Activated B cell treated with CpG ODN at 0.5 μM for 24 hours (primary cell): ENCODE measurements around the gene FAM177A1. TPM values are rescaled to one million over a fixed set of nuclear protein-coding genes. Genes with fewer than 3 reads are reported as not detected.

Source experiments
- ATAC-seq: fragments of 200-7000 bp; cut with Tn5 transposase; one replicate; pipeline ENCODE4 v1.10.0; 2021; ENCODE audit warnings: low read depth, mild to moderate bottlenecking, moderate library complexity
- CTCF ChIA-PET: fragments of 350-600 bp; sonication (Branson Sonifier 250); formaldehyde crosslinking; loops from one replicate; lab custom pipeline; 2021; ENCODE audit warnings: antibody characterized with exemption; lab: Charles Lee
- POLR2A ChIA-PET: fragments of 350-600 bp; sonication (Branson Sonifier 250); formaldehyde crosslinking; loops from one replicate; lab custom pipeline; 2021; ENCODE audit warnings: antibody characterized with exemption; lab: Charles Lee
- DNase-seq: peaks from one replicate; pipeline ENCODE4 v3.0.0; 2022
- H3K27ac Mint-ChIP-seq: one replicate; pipeline ENCODE4 v1.8.0; 2020; ENCODE audit warnings: mixed read lengths
- H3K27me3 Mint-ChIP-seq: one replicate; pipeline ENCODE4 v1.8.0; 2021; ENCODE audit warnings: mixed read lengths
- H3K36me3 Mint-ChIP-seq: one replicate; pipeline ENCODE4 v1.8.0; 2021; ENCODE audit warnings: low read depth, mixed read lengths
- H3K4me1 Mint-ChIP-seq: one replicate; pipeline ENCODE4 v1.8.0; 2021; ENCODE audit warnings: mixed read lengths
- H3K4me3 Mint-ChIP-seq: one replicate; pipeline ENCODE4 v1.8.0; 2020; ENCODE audit warnings: mild to moderate bottlenecking, mixed read lengths
- H3K9me3 Mint-ChIP-seq: one replicate; pipeline ENCODE4 v1.8.0; 2020; ENCODE audit warnings: mixed read lengths
- intact Hi-C: fragments of 100-400 bp; cut with micrococcal nuclease; formaldehyde crosslinking; loops from one replicate; pipeline ENCODE4 v1.15.1; 2024
- total RNA-seq: library from RNA; stranded (reverse); gene quantifications from 2 replicates; pipeline ENCODE4 v1.2.3, GENCODE V29; 2022
- TF ChIP-seq, protein P1 (sequence below): fragments of 200-600 bp; IDR thresholded peaks from one replicate; pipeline ENCODE4 v1.8.0; 2022; ENCODE audit warnings: antibody characterized with exemption, mild to moderate bottlenecking

The FAM177A1 gene
- total RNA-seq, 1 donor from 2014 or later, result 27.4 TPM

DNA sequence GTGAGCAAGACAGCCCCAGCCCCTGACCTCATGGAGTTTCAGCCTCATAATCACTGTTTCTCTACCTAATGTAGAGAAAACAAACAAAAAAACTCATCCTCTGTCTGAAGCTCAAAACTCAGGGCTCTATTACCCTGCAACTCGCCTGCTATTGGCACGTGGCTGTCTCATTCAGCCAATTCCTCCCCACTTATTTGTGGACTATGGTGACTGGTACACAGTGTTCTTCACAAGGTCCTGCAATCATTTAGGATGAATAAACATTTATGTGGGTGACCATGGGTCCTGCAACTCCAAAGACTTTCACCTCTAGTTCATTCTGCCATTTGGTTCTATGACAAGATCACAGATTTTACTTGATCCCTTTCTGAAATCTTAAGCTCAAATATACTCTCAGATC lies 71.0 kb downstream of the FAM177A1 start:
- Mint-ChIP-seq H3K27ac (no peak overlapping the region), H3K9me3 (no peaks in the 10 kb centered on the region), H3K4me3 (no peak overlapping the region), H3K36me3 (peaks cover 74% of the 10 kb centered on the region), H3K27me3 (no peaks in the 10 kb centered on the region), H3K4me1 (peaks cover 28% of the 10 kb centered on the region)
- intact Hi-C loops, result no loop called here
- ATAC-seq (no peak), DNase-seq (no peak)
- ChIA-PET CTCF (interaction anchor here (0.8 kb wide), 1 partner anchor 24 kb away, joined by 3 read pairs; no protein-coding TSS in a partner anchor), POLR2A (interaction anchor here (0.6 kb wide), 1 partner anchor 277 kb away, joined by 3 read pairs; no protein-coding TSS in a partner anchor)
- TF ChIP-seq, protein P1, sequence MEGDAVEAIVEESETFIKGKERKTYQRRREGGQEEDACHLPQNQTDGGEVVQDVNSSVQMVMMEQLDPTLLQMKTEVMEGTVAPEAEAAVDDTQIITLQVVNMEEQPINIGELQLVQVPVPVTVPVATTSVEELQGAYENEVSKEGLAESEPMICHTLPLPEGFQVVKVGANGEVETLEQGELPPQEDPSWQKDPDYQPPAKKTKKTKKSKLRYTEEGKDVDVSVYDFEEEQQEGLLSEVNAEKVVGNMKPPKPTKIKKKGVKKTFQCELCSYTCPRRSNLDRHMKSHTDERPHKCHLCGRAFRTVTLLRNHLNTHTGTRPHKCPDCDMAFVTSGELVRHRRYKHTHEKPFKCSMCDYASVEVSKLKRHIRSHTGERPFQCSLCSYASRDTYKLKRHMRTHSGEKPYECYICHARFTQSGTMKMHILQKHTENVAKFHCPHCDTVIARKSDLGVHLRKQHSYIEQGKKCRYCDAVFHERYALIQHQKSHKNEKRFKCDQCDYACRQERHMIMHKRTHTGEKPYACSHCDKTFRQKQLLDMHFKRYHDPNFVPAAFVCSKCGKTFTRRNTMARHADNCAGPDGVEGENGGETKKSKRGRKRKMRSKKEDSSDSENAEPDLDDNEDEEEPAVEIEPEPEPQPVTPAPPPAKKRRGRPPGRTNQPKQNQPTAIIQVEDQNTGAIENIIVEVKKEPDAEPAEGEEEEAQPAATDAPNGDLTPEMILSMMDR, result no peak

DNA sequence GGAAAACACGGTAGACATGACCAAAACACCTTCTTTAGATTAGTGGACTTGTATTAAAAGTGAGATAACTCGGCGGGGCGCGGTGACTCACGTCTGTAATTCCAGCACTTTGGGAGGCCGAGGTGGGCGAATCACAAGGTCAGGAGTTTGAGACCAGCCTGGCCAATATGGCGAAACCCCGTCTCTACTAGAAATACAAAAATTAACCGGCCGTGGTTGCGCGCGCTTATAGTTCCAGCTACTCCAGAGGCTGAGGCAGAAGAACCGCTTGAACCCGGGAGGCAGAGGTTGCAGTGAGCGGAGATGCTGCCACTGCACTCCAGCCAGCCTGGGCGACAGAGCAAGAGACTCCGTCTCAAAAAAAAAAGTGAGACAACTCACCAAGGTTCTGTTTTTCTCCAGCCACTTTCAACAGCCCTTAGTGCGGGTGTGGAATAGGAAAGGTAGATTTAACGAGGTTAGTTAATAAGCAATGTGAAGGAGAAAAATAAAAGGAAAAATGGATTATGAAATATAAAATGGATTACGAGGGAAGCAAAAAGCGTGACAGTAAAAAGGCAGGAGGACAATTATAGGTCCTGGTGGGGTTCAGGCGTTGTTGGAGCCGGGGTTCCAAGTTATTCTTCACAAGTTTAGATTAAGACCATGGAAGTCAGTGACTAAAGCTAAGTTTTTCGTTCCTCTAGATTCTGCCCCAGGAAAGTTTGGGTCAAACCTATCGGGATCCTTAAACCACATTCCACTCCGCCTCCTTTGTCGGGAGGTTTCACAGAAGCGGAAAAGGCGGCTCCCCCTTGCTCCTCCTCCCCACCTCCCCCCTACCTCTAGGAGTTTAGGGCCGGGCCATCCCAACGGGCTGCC lies 75.2 kb downstream of the FAM177A1 start:
- H3K36me3 Mint-ChIP-seq, result peaks cover 44% of the 10 kb centered on the region
- intact Hi-C loops, result loop anchor here (5.0 kb wide), 2 partner anchors 584 to 659 kb away; partner anchors contain the start of genes EAPP and SPTSSA
- ChIA-PET CTCF (interaction anchor here (1.5 kb wide), 1 partner anchor 283 kb away, joined by 5 read pairs; the partner anchor contains the start of gene NFKBIA), POLR2A (interaction anchor here (0.6 to 4.5 kb wide), 19 partner anchors 16 to 705 kb away, joined by 3 to 92 read pairs (median 4); partner anchors contain the start of genes BAZ1A, BRMS1L, FAM177A1 and NFKBIA)
- H3K4me1 Mint-ChIP-seq, result peaks cover 50% of the 10 kb centered on the region
- no peaks in the 10 kb centered on the region for H3K27me3 Mint-ChIP-seq
- H3K27ac Mint-ChIP-seq, result peak overlapping the region; percentile 100
- H3K9me3 Mint-ChIP-seq, result no peaks in the 10 kb centered on the region
- no peak for DNase-seq
- no peak for ATAC-seq
- peak overlapping the region; percentile 99 for H3K4me3 Mint-ChIP-seq
- TF ChIP-seq, protein P1, result no peak

DNA sequence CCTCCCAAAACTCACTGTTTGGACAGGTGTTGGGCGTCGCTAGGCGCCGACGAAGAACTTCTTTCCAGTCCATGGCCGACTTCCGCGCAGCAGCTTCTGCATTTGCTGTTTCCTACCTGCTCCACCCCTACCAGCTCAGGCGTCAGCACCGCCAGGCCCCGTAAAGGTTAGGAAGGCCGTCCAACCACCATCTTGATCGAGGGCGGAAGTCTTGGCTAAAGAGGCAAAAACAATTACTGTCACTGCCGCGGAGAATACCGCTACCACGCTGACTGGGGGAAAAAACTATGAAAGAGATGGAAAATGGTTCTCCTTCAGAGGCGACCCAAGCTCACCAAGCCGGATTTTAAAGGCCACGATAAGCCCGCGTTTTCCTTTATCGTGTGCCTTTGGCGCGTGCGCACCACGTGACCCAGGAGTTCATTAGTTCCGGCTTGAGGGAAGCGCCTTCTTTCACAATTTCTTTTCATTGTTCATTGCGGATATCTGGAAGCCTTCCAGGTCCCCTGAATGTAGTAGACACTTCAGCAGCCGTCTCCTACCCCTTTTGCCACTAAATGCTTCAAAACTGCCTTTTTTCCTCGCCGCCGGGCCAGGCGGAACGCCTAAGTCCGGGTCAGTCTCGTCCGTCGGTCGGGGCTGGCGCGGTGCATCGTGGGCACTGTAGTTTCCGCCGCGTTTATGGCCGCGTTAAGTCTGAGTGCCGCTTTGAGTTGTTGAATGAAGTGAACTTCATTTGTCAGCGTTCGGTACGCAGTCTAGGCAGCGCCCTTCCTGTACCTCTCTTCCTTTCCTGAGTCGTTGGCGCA lies 76.0 kb downstream of the FAM177A1 start, which contains the start of the genes PPP2R3C and PRORP:
TSS of gene PPP2R3C (minus strand) at position 104 of the 809 bp plus-strand sequence. CDS start at position 73, 31 bp downstream.
TSS of gene PRORP (plus strand) at position 666 of the 809 bp plus-strand sequence. CDS start 694 bp downstream, outside the sequence.
- peak within 1 kb of the TSS; percentile 100 for H3K27ac Mint-ChIP-seq
- ChIA-PET POLR2A (interaction anchor here (0.6 to 4.5 kb wide), 24 partner anchors 9 to 704 kb away, joined by 3 to 92 read pairs (median 4); partner anchors contain the start of genes BAZ1A, BRMS1L, FAM177A1 and NFKBIA), CTCF (interaction anchor here (0.5 to 1.5 kb wide), 2 partner anchors 21 to 282 kb away, joined by 4 to 5 read pairs; partner anchors contain the start of gene NFKBIA)
- H3K4me3 Mint-ChIP-seq, result peak within 1 kb of the TSS; percentile 99
- no peaks in the 10 kb centered on the region for H3K9me3 Mint-ChIP-seq
- ATAC-seq, result peak; percentile 88
- intact Hi-C loops, result loop anchor here (1.0 to 5.0 kb wide), 13 partner anchors 76 to 704 kb away; partner anchors contain the start of genes BRMS1L, CFL2, EAPP and FAM177A1
- DNase-seq, result peak; percentile 82
- TF ChIP-seq, protein P1, result no peak
- peaks cover 38% of the 10 kb centered on the region for H3K36me3 Mint-ChIP-seq
- peaks cover 49% of the 10 kb centered on the region for H3K4me1 Mint-ChIP-seq
- H3K27me3 Mint-ChIP-seq, result no peaks in the 10 kb centered on the region

DNA sequence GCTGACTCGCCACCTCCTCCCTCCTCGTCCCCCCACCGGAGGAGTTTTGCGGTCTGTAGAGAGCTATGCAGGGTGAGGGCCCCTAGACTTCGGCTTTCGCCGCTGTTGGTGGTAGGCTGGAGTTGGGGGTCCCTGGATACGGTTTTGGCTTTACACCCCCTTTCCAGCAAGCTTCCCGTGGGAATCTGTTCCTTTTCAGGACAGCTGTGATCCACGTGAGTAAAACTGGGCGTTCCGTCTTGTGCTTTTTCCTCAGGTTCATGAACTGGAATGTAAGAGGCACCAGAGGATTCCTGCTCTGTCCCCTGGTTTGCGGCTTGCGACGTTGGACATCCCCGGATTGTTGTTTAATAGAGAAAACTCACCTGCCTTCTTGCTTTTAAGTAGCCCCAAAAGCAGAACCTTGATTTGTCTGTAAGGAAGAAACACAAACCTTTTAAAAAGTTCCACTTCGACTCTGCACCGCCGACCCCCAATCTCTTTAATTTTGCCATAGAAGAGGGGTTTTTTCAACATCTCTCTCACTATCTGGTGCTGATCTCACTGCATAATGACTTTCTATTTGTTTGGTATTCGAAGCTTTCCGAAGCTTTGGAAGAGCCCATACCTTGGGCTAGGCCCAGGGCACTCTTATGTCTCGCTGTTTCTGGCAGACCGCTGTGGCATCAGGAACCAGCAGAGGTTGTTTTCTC lies 76.8 kb downstream of the FAM177A1 start:
- CTCF ChIA-PET, result interaction anchor here (0.5 to 1.5 kb wide), 2 partner anchors 20 to 281 kb away, joined by 4 to 5 read pairs; partner anchors contain the start of gene NFKBIA
- DNase-seq (no peak), ATAC-seq (no peak)
- H3K27me3 Mint-ChIP-seq, result no peaks in the 10 kb centered on the region
- no peaks in the 10 kb centered on the region for H3K9me3 Mint-ChIP-seq
- intact Hi-C loops, result loop anchor here (1.0 to 5.0 kb wide), 13 partner anchors 77 to 703 kb away; partner anchors contain the start of genes BRMS1L, CFL2, EAPP and FAM177A1
- H3K4me1 Mint-ChIP-seq, result peaks cover 44% of the 10 kb centered on the region
- TF ChIP-seq, protein P1, result no peak
- peaks cover 32% of the 10 kb centered on the region for H3K36me3 Mint-ChIP-seq
- H3K4me3 Mint-ChIP-seq, result peak overlapping the region; percentile 99
- POLR2A ChIA-PET, result interaction anchor here (0.6 to 4.5 kb wide), 11 partner anchors 10 to 703 kb away, joined by 3 to 92 read pairs (median 4); partner anchors contain the start of genes BRMS1L, FAM177A1, NFKBIA and PSMA6
- H3K27ac Mint-ChIP-seq, result peak overlapping the region; percentile 100
